NCI-H2107 treated with DMSO at 0.1 percent for 48 hours (cell line): ENCODE data around the gene FLAD1.

Source experiments
- DNase-seq: peaks from one replicate; lab custom pipeline; 2025; ENCODE audit not compliant: unreplicated experiment; lab: John Stamatoyannopoulos, UW

Gene FLAD1

GRCh38 chr1:155002464-155003226 lies 19.5 kb downstream of the FLAD1 start, which contains the start of gene ZBTB7B:
Gene ZBTB7B (plus strand): TSS chr1:155002802. CDS start chr1:155014661, 11,859 bp downstream.
- no peak for DNase-seq

- DNase-seq, result peak; percentile 37
Measured at GRCh38 chr1:155003227-155003765, 20.2 kb downstream of the FLAD1 start.

- DNase-seq, result no peak
Measured at GRCh38 chr1:155003766-155004351, 20.7 kb downstream of the FLAD1 start.

- DNase-seq, result no peak
Measured at GRCh38 chr1:155004352-155005075, 21.4 kb downstream of the FLAD1 start.

- DNase-seq, result no peak
Measured at GRCh38 chr1:155005076-155006011, 22.2 kb downstream of the FLAD1 start.

- no peak for DNase-seq
Measured at GRCh38 chr1:155006601-155007101, 23.5 kb downstream of the FLAD1 start.

- DNase-seq, result no peak
Measured at GRCh38 chr1:155007251-155007828, 24.2 kb downstream of the FLAD1 start.

GRCh38 chr1:155008015-155008941 lies 25.1 kb downstream of the FLAD1 start:
- no peak for DNase-seq

- DNase-seq, result no peak
Measured at GRCh38 chr1:155009221-155009711, 26.1 kb downstream of the FLAD1 start.

GRCh38 chr1:155009742-155010141 lies 26.6 kb downstream of the FLAD1 start:
- DNase-seq, result no peak

GRCh38 chr1:155010211-155010918 lies 27.2 kb downstream of the FLAD1 start:
- DNase-seq, result no peak

- DNase-seq, result no peak
Measured at GRCh38 chr1:155011004-155011416, 27.9 kb downstream of the FLAD1 start.

- no peak for DNase-seq
Measured at GRCh38 chr1:155011437-155012025, 28.4 kb downstream of the FLAD1 start.

GRCh38 chr1:155012026-155012546 lies 28.9 kb downstream of the FLAD1 start:
- DNase-seq, result peak; percentile 61

- DNase-seq, result no peak
Measured at GRCh38 chr1:155012776-155013602, 29.8 kb downstream of the FLAD1 start.

GRCh38 chr1:155013632-155014031 lies 30.5 kb downstream of the FLAD1 start:
- no peak for DNase-seq
